Esophagus muscularis mucosa (tissue), 4 donors: Measurements from ENCODE around the gene SNHG17. TPM values are rescaled to one million over a fixed set of nuclear protein-coding genes. Genes with fewer than 3 reads are reported as not detected.

Experiments used
- DNase-seq: peaks from one replicate; pipeline ENCODE4 v3.0.0-alpha.2; 2017; ENCODE audit errors: extremely low spot score
- H3K27ac ChIP-seq, 4 donors: fragments of 200-600 bp; sonication (generic); replicated peaks in 1 of 4; 1 replicate in 3 of 4; 2 replicates in 1 of 4; pipeline ENCODE4 v1.5.1; 2016 to 2019; ENCODE audit warnings: mild to moderate bottlenecking in 1 of 4
- H3K27me3 ChIP-seq, 4 donors: fragments of 200-600 bp; sonication (generic); one replicate each; pipeline versions ENCODE4 v1.5.1 to v1.6.0; 2016 to 2019
- H3K36me3 ChIP-seq, 4 donors: fragments of 200-600 bp; sonication (generic); one replicate each; pipeline ENCODE4 v1.5.1; 2016 to 2019
- H3K4me1 ChIP-seq, 4 donors: fragments of 200-600 bp; sonication (generic); one replicate each; pipeline ENCODE4 v1.5.1; 2016 to 2019
- H3K4me3 ChIP-seq, 4 donors: fragments of 200-600 bp; sonication (generic); 1 replicate in 2 of 4; 2 replicates in 2 of 4; pipeline ENCODE4 v1.5.1; 2016 to 2019; ENCODE audit warnings: mild to moderate bottlenecking in 4 of 4, moderate library complexity in 1 of 4
- H3K9me3 ChIP-seq, 4 donors: fragments of 200-600 bp; sonication (generic); 1 replicate in 3 of 4; 2 replicates in 1 of 4; pipeline ENCODE4 v1.5.1; 2016 to 2019
- EP300 ChIP-seq: sonication (generic); formaldehyde crosslinking; IDR thresholded peaks from one replicate; pipeline ENCODE4 v1.6.1; 2017; ENCODE audit warnings: antibody characterized with exemption
- POLR2A ChIP-seq: fragments of 450-650 bp; IDR thresholded peaks from one replicate; pipeline ENCODE4 v1.6.1; 2017; ENCODE audit warnings: antibody characterized with exemption, moderate library complexity, mild to moderate bottlenecking, low read depth
- POLR2AphosphoS5 ChIP-seq, 2 donors: sonication (generic); formaldehyde crosslinking; IDR thresholded peaks; one replicate each; pipeline ENCODE4 v1.6.1; 2017; ENCODE audit warnings: antibody characterized with exemption in 2 of 2
- WGBS: methylation state at CpG from one replicate; pipeline ENCODE4 v1.1.5; 2018; 5-methylcytosine and 5-hydroxymethylcytosine counted together
- intact Hi-C: fragments of 100-400 bp; cut with DNase I; formaldehyde crosslinking; loops from one replicate; pipeline ENCODE4 v1.15.1; 2023
- total RNA-seq, 4 donors: library from RNA; depleted of rRNA; stranded (reverse); fragments of >200 nt; gene quantifications; one replicate each; pipeline versions ENCODE4 v1.1.0 to v1.2.1, GENCODE V29; 2016
- TF ChIP-seq, protein P1 (sequence below), 3 experiments: fragments of 200-600 bp in 2 of 3; fragments of 450-650 bp in 1 of 3; sonication (generic) in 2 of 3; IDR thresholded peaks; one replicate each; pipeline ENCODE4 v1.5.1; 2017 to 2019; ENCODE audit warnings: antibody characterized with exemption in 3 of 3, mild to moderate bottlenecking in 2 of 3, moderate library complexity in 1 of 3

SNHG17 gene
- total RNA-seq, 4 donors from 2014 or later, result 12.8 to 19.4 (median 18.6) TPM

DNA sequence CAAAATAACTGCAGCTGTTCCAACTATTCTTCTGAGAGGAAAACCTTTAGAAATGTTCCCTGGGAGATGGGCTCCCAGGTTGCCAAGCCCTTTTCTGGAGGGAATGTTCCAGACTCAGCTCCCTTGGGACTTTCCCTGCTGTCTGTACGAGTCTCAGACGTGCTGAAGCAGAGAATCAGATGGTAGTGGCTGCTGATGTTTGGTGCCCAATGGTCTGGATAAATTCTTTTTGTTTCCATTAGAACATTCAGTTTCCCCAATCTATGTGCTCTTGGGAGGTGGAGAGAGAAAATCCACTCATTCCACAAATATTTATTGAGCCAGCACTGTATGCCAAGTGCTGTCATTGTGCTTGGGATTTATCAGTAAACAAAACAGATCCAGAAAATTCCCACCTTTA, 40.0 kb downstream of the SNHG17 start:
- Histone ChIP-seq H3K27me3 (no peaks in the 10 kb centered on the region), H3K9me3 (no peaks in the 10 kb centered on the region), H3K4me1 (no peaks in the 10 kb centered on the region), H3K27ac (no peak overlapping the region), H3K4me3 (no peak overlapping the region), H3K36me3 (no peaks in the 10 kb centered on the region)
- intact Hi-C loops, result no loop called here
- no peak for DNase-seq
- WGBS, result 58% methylated on average over 2 of the region's 2 CpGs
- no peak for TF ChIP-seq POLR2AphosphoS5 (IDR thresholded peaks at IDR 0.05)
- TF ChIP-seq, protein P1, sequence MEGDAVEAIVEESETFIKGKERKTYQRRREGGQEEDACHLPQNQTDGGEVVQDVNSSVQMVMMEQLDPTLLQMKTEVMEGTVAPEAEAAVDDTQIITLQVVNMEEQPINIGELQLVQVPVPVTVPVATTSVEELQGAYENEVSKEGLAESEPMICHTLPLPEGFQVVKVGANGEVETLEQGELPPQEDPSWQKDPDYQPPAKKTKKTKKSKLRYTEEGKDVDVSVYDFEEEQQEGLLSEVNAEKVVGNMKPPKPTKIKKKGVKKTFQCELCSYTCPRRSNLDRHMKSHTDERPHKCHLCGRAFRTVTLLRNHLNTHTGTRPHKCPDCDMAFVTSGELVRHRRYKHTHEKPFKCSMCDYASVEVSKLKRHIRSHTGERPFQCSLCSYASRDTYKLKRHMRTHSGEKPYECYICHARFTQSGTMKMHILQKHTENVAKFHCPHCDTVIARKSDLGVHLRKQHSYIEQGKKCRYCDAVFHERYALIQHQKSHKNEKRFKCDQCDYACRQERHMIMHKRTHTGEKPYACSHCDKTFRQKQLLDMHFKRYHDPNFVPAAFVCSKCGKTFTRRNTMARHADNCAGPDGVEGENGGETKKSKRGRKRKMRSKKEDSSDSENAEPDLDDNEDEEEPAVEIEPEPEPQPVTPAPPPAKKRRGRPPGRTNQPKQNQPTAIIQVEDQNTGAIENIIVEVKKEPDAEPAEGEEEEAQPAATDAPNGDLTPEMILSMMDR (IDR thresholded peaks at IDR 0.05), result no peak
- TF ChIP-seq POLR2A, result no peak
- TF ChIP-seq EP300, result no peak

DNA sequence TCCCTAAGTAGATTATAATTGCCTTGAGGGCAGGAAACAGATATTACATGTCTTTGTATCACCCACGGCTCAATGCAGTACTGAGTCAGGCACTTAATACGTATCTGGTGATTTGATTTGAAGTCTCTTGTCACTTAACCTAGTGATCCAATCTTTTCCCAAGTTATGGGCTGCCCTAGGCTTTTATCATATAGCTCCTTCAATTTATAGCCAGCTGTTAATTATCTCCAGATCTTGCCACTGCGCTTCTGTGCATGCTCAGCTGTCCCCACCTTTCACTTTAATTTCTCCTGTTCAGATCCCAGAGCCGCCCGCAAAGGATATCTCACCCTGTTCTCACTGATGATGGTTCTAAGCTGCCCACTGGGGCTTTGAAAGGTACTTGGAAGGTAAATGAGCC, 41.9 kb downstream of the SNHG17 start:
- no peaks in the 10 kb centered on the region for H3K4me1 ChIP-seq
- TF ChIP-seq, protein P1 (IDR thresholded peaks at IDR 0.05), result no peak
- TF ChIP-seq POLR2A (no peak), POLR2AphosphoS5 (IDR thresholded peaks at IDR 0.05) (no peak), EP300 (no peak)
- H3K27me3 ChIP-seq, result no peaks in the 10 kb centered on the region
- DNase-seq, result no peak
- no peak overlapping the region for H3K27ac ChIP-seq
- intact Hi-C loops, result no loop called here
- H3K4me3 ChIP-seq, result no peak overlapping the region
- 74% methylated on average over 5 of the region's 5 CpGs for WGBS
- no peaks in the 10 kb centered on the region for H3K9me3 ChIP-seq
- no peaks in the 10 kb centered on the region for H3K36me3 ChIP-seq

DNA sequence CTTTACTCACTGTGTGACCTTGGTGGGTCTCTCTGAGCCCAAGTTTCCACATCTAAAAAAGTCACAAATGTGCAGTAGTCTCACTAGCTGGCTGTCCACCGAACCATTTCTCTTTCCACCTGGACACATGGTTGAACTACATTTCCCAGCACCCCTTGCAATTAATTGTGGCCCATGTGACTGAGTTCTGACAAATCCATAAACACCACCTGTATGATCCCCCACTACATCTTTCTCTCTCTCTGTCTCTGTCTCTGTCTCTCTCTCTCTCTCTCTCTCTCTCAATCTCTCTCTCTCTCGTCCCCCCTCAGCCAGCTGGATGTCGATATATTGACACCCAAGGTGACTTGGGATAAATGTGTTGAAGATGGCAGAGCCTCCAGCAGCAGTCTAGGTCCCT, 42.8 kb downstream of the SNHG17 start:
- Histone ChIP-seq H3K9me3 (no peaks in the 10 kb centered on the region), H3K27ac (no peak overlapping the region), H3K27me3 (no peaks in the 10 kb centered on the region), H3K4me3 (no peak overlapping the region), H3K36me3 (no peaks in the 10 kb centered on the region), H3K4me1 (no peaks in the 10 kb centered on the region)
- DNase-seq, result no peak
- intact Hi-C loops, result no loop called here
- TF ChIP-seq POLR2AphosphoS5 (IDR thresholded peaks at IDR 0.05), result no peak
- no peak for TF ChIP-seq EP300
- TF ChIP-seq, protein P1 (IDR thresholded peaks at IDR 0.05), result no peak
- TF ChIP-seq POLR2A, result no peak
- WGBS, result 80% methylated on average over 3 of the region's 3 CpGs

DNA sequence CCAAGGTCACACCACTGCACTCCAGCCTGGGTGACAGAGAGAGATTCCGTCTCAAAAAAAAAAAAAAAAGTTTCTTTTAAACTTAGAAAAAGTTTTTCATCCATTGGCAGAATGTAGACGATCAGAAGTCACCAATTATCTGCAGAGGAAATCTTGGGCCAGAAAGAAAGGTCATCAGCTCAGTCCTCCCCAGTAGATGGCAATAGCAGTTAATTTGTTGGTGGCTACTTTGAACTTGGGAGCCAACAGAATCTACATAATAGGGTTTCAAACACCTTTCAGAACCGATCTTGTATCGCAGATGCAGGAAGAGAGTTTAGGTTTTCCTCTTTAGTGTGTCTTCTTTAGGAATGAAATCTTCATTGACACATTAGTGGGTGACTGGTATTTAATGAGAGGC, 47.2 kb downstream of the SNHG17 start:
- 67% methylated on average over 4 of the region's 4 CpGs for WGBS
- peaks cover 0 to 3% (median 0%) of the 10 kb centered on the region in 4 donors for H3K27me3 ChIP-seq

DNA sequence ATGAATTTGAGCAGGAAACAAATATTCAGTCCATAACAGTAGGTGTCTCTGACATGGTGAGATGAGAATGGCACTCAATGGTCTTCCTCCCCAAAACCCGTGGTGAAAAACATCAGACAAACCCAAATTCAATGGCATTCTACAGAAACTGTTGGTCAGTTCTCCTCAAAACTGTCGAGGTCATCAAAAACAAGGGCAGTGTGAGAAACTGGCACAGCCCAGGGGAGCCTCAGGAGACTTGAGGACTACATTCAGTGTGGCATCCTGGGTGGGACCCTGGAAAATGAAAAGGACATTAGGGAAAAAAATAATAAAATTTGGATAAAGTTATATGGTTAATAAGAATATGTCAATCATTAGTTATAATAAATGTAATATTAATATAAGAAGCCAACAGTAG, 48.3 kb downstream of the SNHG17 start:
- 80% methylated on average over 2 of the region's 2 CpGs for WGBS
- intact Hi-C loops, result no loop called here

More for the DNA sequence above, 47.2 kb downstream of the SNHG17 start:
- Histone ChIP-seq H3K36me3 (no peaks in the 10 kb centered on the region), H3K4me3 (no peak overlapping the region), H3K27ac (no peak overlapping the region), H3K9me3 (no peaks in the 10 kb centered on the region), H3K4me1 (no peaks in the 10 kb centered on the region)
- TF ChIP-seq, protein P1 (IDR thresholded peaks at IDR 0.05), result no peak
- no peak for TF ChIP-seq EP300
- no peak for TF ChIP-seq POLR2A
- TF ChIP-seq POLR2AphosphoS5 (IDR thresholded peaks at IDR 0.05), result no peak
- DNase-seq, result no peak
- intact Hi-C loops, result no loop called here

More for the DNA sequence above, 48.3 kb downstream of the SNHG17 start:
- Histone ChIP-seq H3K4me1 (no peaks in the 10 kb centered on the region), H3K4me3 (no peak overlapping the region), H3K36me3 (no peaks in the 10 kb centered on the region), H3K27ac (no peak overlapping the region), H3K9me3 (no peaks in the 10 kb centered on the region), H3K27me3 (peaks cover 0 to 3% (median 0%) of the 10 kb centered on the region in 4 donors)
- DNase-seq, result no peak
- TF ChIP-seq EP300, result no peak
- no peak for TF ChIP-seq POLR2A
- TF ChIP-seq POLR2AphosphoS5 (IDR thresholded peaks at IDR 0.05), result no peak
- TF ChIP-seq, protein P1 (IDR thresholded peaks at IDR 0.05), result no peak
